ENCODE data around the gene RAB3C.
"Not testable (repeated sequence)": the region's sequence is repeated elsewhere in the genome, so short reads cannot be mapped to it uniquely, and the experiment has no call there.

The RAB3C gene, protein sequence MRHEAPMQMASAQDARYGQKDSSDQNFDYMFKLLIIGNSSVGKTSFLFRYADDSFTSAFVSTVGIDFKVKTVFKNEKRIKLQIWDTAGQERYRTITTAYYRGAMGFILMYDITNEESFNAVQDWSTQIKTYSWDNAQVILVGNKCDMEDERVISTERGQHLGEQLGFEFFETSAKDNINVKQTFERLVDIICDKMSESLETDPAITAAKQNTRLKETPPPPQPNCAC

DNA sequence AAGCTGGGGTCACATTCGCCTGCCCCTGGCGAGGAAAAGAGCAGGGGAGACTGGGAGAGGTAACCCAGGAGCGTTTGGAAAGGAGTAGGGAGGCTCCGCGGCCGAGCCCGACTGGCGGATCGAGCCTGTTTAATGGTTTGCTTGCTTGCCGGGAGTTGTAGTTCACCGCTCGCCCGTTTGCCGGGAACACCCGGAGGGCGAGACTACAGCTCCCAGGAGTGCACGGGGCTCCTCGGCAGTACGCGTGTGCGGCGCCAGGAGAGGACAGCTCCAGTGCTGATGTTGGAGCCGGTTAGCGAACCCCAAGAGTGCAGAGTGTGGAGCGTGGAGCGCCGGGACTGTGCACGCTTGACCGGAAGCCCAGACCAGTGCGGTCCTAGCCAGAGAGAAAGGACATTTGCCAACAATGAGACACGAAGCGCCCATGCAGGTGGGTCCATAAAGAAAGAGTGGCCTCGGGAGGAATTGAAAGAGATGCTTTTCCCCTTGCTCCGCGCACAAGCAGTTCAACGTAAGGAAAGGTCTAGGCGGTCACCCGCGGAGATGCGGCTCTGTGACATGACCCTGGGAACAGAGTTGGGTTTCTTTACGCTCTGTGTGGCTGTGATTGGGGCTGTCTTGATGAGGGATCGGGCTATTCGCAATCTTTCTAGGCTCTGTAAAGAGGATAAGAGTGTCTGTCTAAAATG is at the start of gene RAB3C:
Gene RAB3C (plus strand): TSS at position 273 of the 689 bp plus-strand sequence. CDS start 134 bp downstream, at position 407.
- Histone ChIP-seq H3K4me2 (ENCODE audit: low read depth, low read length, poor library complexity, severe bottlenecking) (no peak within 1 kb of the TSS), H3F3A (ENCODE audit: low read depth) (no peaks in the 10 kb centered on the region), H3K79me2 (ENCODE audit: insufficient read depth, low read length) (no peaks in the 10 kb centered on the region), H3K4me3 (ENCODE audit: low read length, poor library complexity, severe bottlenecking) (no peak within 1 kb of the TSS), H3K9me2 (replicated peaks; ENCODE audit: low read depth, low read length) (no peaks in the 10 kb centered on the region), H3K36me3 (ENCODE audit: insufficient read depth, low read length) (no peaks in the 10 kb centered on the region), H3K4me1 (ENCODE audit: insufficient read depth, low read length, poor library complexity, severe bottlenecking) (no peaks in the 10 kb centered on the region), H3K27me3 (ENCODE audit: insufficient read depth, low read length, poor library complexity, severe bottlenecking) (no peaks in the 10 kb centered on the region), H3K9ac (ENCODE audit: low read depth, low read length, poor library complexity, severe bottlenecking) (no peak within 1 kb of the TSS), H2AFZ (ENCODE audit: low read length) (no peak within 1 kb of the TSS), H3K9me3 (ENCODE audit: insufficient read depth, low read depth, low read length) (no peaks in the 10 kb centered on the region), H4K20me1 (ENCODE audit: insufficient read depth, low read length, poor library complexity, severe bottlenecking) (no peaks in the 10 kb centered on the region)
- TF ChIP-seq EZH2phosphoT487 (IDR thresholded peaks at IDR 0.05; ENCODE audit: borderline replicate concordance), result no peak
- TF ChIP-seq, protein P1, sequence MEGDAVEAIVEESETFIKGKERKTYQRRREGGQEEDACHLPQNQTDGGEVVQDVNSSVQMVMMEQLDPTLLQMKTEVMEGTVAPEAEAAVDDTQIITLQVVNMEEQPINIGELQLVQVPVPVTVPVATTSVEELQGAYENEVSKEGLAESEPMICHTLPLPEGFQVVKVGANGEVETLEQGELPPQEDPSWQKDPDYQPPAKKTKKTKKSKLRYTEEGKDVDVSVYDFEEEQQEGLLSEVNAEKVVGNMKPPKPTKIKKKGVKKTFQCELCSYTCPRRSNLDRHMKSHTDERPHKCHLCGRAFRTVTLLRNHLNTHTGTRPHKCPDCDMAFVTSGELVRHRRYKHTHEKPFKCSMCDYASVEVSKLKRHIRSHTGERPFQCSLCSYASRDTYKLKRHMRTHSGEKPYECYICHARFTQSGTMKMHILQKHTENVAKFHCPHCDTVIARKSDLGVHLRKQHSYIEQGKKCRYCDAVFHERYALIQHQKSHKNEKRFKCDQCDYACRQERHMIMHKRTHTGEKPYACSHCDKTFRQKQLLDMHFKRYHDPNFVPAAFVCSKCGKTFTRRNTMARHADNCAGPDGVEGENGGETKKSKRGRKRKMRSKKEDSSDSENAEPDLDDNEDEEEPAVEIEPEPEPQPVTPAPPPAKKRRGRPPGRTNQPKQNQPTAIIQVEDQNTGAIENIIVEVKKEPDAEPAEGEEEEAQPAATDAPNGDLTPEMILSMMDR (conservative IDR thresholded peaks at IDR 0.05; ENCODE audit: low read length), result no peak

DNA sequence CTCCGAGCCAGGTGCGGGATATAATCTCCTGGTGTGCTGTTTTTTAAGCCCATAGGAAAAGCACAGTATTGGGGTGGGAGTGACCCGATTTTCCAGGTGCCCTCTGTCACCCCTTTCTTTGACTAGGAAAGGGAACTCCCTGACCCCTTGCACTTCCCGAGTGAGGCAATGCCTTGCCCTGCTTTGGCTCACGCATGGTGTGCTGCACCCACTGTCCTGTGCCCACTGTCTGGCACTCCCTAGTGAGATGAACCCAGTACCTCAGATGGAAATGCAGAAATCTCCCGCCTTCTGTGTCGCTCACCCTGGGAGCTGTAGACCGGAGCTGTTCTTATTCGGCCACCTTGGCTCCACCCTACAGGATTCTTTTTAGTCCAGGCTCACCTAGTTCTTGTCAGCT is 40.9 kb upstream of the RAB3C start:
- H3K9me3 ChIP-seq (ENCODE audit: insufficient read depth, low read depth, low read length); H3K4me1 ChIP-seq (ENCODE audit: insufficient read depth, low read length, poor library complexity, severe bottlenecking); H3K4me3 ChIP-seq (ENCODE audit: low read length, poor library complexity, severe bottlenecking); H2AFZ ChIP-seq (ENCODE audit: low read length); H3K36me3 ChIP-seq (ENCODE audit: insufficient read depth, low read length); H3K27me3 ChIP-seq (ENCODE audit: insufficient read depth, low read length, poor library complexity, severe bottlenecking); H3K9me2 ChIP-seq (replicated peaks; ENCODE audit: low read depth, low read length); H4K20me1 ChIP-seq (ENCODE audit: insufficient read depth, low read length, poor library complexity, severe bottlenecking); H3K4me2 ChIP-seq (ENCODE audit: low read depth, low read length, poor library complexity, severe bottlenecking); H3F3A ChIP-seq (ENCODE audit: low read depth); H3K9ac ChIP-seq (ENCODE audit: low read depth, low read length, poor library complexity, severe bottlenecking); H3K79me2 ChIP-seq (ENCODE audit: insufficient read depth, low read length): not testable (repeated sequence)

DNA sequence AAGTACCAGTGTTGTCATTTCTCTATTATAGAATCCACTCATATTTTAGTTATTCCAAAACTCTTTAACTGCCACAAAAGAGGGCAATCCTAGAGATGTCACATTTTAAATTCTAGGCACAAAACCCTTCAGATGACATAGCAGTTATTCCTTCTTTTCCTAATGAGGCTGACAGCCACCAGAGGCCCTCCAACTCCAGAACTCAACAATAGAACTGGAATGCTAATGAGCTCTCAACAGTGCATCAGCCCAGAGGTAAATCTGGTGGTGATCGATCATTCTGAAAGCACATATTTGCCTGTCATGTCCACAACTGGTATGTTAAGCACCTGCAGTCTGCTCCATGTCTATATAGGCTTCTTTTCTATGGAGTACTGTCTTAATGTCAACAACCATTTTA is 40.2 kb upstream of the RAB3C start:
- H3K36me3 ChIP-seq (ENCODE audit: insufficient read depth, low read length), result no peaks in the 10 kb centered on the region
- no peaks in the 10 kb centered on the region for H3K79me2 ChIP-seq (ENCODE audit: insufficient read depth, low read length)
- no peak overlapping the region for H2AFZ ChIP-seq (ENCODE audit: low read length)
- no peak overlapping the region for H3K9ac ChIP-seq (ENCODE audit: low read depth, low read length, poor library complexity, severe bottlenecking)
- peaks cover 7% of the 10 kb centered on the region for H3K4me1 ChIP-seq (ENCODE audit: insufficient read depth, low read length, poor library complexity, severe bottlenecking)
- H3F3A ChIP-seq (ENCODE audit: low read depth), result no peaks in the 10 kb centered on the region
- no peaks in the 10 kb centered on the region for H3K9me2 ChIP-seq (replicated peaks; ENCODE audit: low read depth, low read length)
- no peaks in the 10 kb centered on the region for H4K20me1 ChIP-seq (ENCODE audit: insufficient read depth, low read length, poor library complexity, severe bottlenecking)
- no peaks in the 10 kb centered on the region for H3K9me3 ChIP-seq (ENCODE audit: insufficient read depth, low read depth, low read length)
- TF ChIP-seq EZH2phosphoT487 (IDR thresholded peaks at IDR 0.05; ENCODE audit: borderline replicate concordance), result no peak
- TF ChIP-seq, protein P1 (conservative IDR thresholded peaks at IDR 0.05; ENCODE audit: low read length), result no peak
- H3K27me3 ChIP-seq (ENCODE audit: insufficient read depth, low read length, poor library complexity, severe bottlenecking), result no peaks in the 10 kb centered on the region
- no peak overlapping the region for H3K4me3 ChIP-seq (ENCODE audit: low read length, poor library complexity, severe bottlenecking)
- no peak overlapping the region for H3K4me2 ChIP-seq (ENCODE audit: low read depth, low read length, poor library complexity, severe bottlenecking)

DNA sequence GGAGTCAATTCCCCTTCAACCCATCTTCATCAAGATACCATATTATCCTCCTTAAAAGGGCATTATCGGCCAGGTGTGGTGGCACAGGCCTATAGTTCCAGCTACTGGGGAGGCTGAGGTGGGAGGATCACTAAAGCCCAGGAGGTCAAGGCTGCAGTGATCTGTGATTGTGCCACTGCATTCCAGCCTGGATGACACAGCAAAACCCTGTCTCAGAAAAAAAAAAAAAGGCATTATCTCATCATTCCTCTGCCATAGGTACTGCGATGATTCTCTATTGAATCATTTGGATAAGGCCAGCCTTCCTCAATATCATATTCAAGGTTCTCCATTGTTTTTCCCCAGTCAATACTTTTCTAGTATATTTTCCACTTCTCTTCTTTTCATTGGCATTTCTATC is 39.2 kb upstream of the RAB3C start:
- no peak overlapping the region for H3K4me3 ChIP-seq (ENCODE audit: low read length, poor library complexity, severe bottlenecking)
- peaks cover 7% of the 10 kb centered on the region for H3K4me1 ChIP-seq (ENCODE audit: insufficient read depth, low read length, poor library complexity, severe bottlenecking)
- TF ChIP-seq EZH2phosphoT487 (IDR thresholded peaks at IDR 0.05; ENCODE audit: borderline replicate concordance), result no peak
- no peaks in the 10 kb centered on the region for H3K9me2 ChIP-seq (replicated peaks; ENCODE audit: low read depth, low read length)
- H3K9me3 ChIP-seq (ENCODE audit: insufficient read depth, low read depth, low read length), result no peaks in the 10 kb centered on the region
- H3K36me3 ChIP-seq (ENCODE audit: insufficient read depth, low read length), result no peaks in the 10 kb centered on the region
- H4K20me1 ChIP-seq (ENCODE audit: insufficient read depth, low read length, poor library complexity, severe bottlenecking), result no peaks in the 10 kb centered on the region
- no peaks in the 10 kb centered on the region for H3F3A ChIP-seq (ENCODE audit: low read depth)
- no peak overlapping the region for H3K9ac ChIP-seq (ENCODE audit: low read depth, low read length, poor library complexity, severe bottlenecking)
- H2AFZ ChIP-seq (ENCODE audit: low read length), result no peak overlapping the region
- H3K79me2 ChIP-seq (ENCODE audit: insufficient read depth, low read length), result no peaks in the 10 kb centered on the region
- H3K4me2 ChIP-seq (ENCODE audit: low read depth, low read length, poor library complexity, severe bottlenecking), result no peak overlapping the region
- H3K27me3 ChIP-seq (ENCODE audit: insufficient read depth, low read length, poor library complexity, severe bottlenecking), result no peaks in the 10 kb centered on the region
